Endodermal cell (in vitro differentiated cells): ENCODE data around the gene PRKAR1A. TPM values are rescaled to one million over a fixed set of nuclear protein-coding genes. Genes with fewer than 3 reads are reported as not detected.

Source experiments
- DNase-seq: peaks from one replicate; pipeline ENCODE4 v3.0.0-alpha.2; 2017
- H3K27ac ChIP-seq: 2 replicates; pipeline ENCODE4 v1.5.1; 2013; ENCODE audit warnings: mild to moderate bottlenecking, low read depth, low read length, moderate library complexity
- H3K27me3 ChIP-seq: 2 replicates; pipeline ENCODE4 v1.6.1; 2013; ENCODE audit warnings: mild to moderate bottlenecking, low read length, moderate library complexity; ENCODE audit not compliant: insufficient read depth, control insufficient read depth, poor library complexity, severe bottlenecking
- H3K36me3 ChIP-seq: 2 replicates; pipeline ENCODE4 v1.7.0; 2013; ENCODE audit warnings: mild to moderate bottlenecking, low read length, moderate library complexity; ENCODE audit not compliant: control insufficient read depth, insufficient read depth
- H3K4me1 ChIP-seq: one replicate; pipeline ENCODE4 v1.7.0; 2013; ENCODE audit warnings: low read length; ENCODE audit not compliant: control insufficient read depth, insufficient read depth
- H3K4me3 ChIP-seq: 2 replicates; pipeline ENCODE4 v1.5.1; 2013; ENCODE audit warnings: mild to moderate bottlenecking, low read length, moderate library complexity
- H3K9ac ChIP-seq: 2 replicates; pipeline ENCODE4 v1.6.1; 2013; ENCODE audit warnings: mild to moderate bottlenecking, low read length, moderate library complexity; ENCODE audit not compliant: poor library complexity, severe bottlenecking; ENCODE audit errors: extremely low read depth
- H3K9me3 ChIP-seq: 2 replicates; pipeline ENCODE4 v1.6.1; 2013; ENCODE audit warnings: mild to moderate bottlenecking, low read length, moderate library complexity; ENCODE audit not compliant: control insufficient read depth
- H3K27ac Mint-ChIP-seq: 2 replicates; pipeline ENCODE4 v1.8.0; 2020; ENCODE audit warnings: mixed read lengths
- H3K27me3 Mint-ChIP-seq: 2 replicates; pipeline ENCODE4 v1.8.0; 2021; ENCODE audit warnings: mild to moderate bottlenecking, mixed read lengths; ENCODE audit not compliant: insufficient read depth
- H3K36me3 Mint-ChIP-seq: 2 replicates; pipeline ENCODE4 v1.8.0; 2020; ENCODE audit warnings: low read depth, mixed read lengths
- H3K4me1 Mint-ChIP-seq: 2 replicates; pipeline ENCODE4 v1.8.0; 2020; ENCODE audit warnings: mixed read lengths
- H3K4me3 Mint-ChIP-seq: 2 replicates; pipeline ENCODE4 v1.8.0; 2020; ENCODE audit warnings: mild to moderate bottlenecking, moderate library complexity, mixed read lengths
- H3K9me3 Mint-ChIP-seq: 2 replicates; pipeline ENCODE4 v1.8.0; 2020; ENCODE audit warnings: mild to moderate bottlenecking, mixed read lengths
- WGBS, 2 experiments: methylation state at CpG; one replicate each; pipeline versions ENCODE4 v1.1.5 to v1.1.7; 2013; ENCODE audit warnings: missing lambda C conversion rate in 2 of 2, mixed read lengths in 1 of 2; ENCODE audit not compliant: insufficient coverage in 1 of 2, insufficient read length in 1 of 2; 5-methylcytosine and 5-hydroxymethylcytosine counted together
- long read RNA-seq, 4 experiments: library from polyadenylated mRNA in 2 of 4; library from RNA in 1 of 4; library from capped mRNA in 1 of 4; stranded (forward) in 3 of 4; unstranded in 1 of 4; transcript quantifications; one replicate each; pipeline ENCODE4 v2.0.0, GENCODE V29; 2020 to 2021; ENCODE audit warnings: inconsistent platforms in 1 of 4
- polyA plus RNA-seq, 2 experiments: library from polyadenylated mRNA; stranded (reverse); fragments of 50-300 nt; gene quantifications; one replicate each; pipeline ENCODE4 v1.2.3, GENCODE V29; 2013
- total RNA-seq, 2 donors: library from RNA; stranded (reverse); fragmentation: NEBNext Ultra II Directional in 1 of 2; extraction: Animal tissue kit (Norgen Biotek cat#: 25700) in 1 of 2; gene quantifications; 2 replicates in 1 of 2; 3 replicates in 1 of 2; pipeline ENCODE4 v1.2.1, GENCODE V29; 2021
- TF ChIP-seq, protein P1 (sequence below): fragments of 200-600 bp; sonication (generic); conservative IDR thresholded peaks from 2 replicates; pipeline ENCODE4 v1.5.0; 2021; ENCODE audit warnings: antibody characterized with exemption, mild to moderate bottlenecking

Gene PRKAR1A
- 100 to 1,000 TPM; 194 to 227 TPM for total RNA-seq
- polyA plus RNA-seq (2013, experiment 1 of 2), result 131 TPM
- 120 TPM for polyA plus RNA-seq (2013, experiment 2 of 2)
- long read RNA-seq, experiment 1, full-length matches to known transcripts, result 34 of 82 reads
- long read RNA-seq, experiment 1, partial matches to known transcripts, result 10 of 82 reads
- long read RNA-seq, experiment 1, other reads (novel, unspliced or antisense), result 38 of 82 reads
- long read RNA-seq, experiment 2, full-length matches to known transcripts, result 500 of 606 reads
- long read RNA-seq, experiment 2, partial matches to known transcripts, result 18 of 606 reads
- long read RNA-seq, experiment 2, other reads (novel, unspliced or antisense), result 88 of 606 reads
- long read RNA-seq, experiment 3, full-length matches to known transcripts, result 1,068 of 1,193 reads
- long read RNA-seq, experiment 3, partial matches to known transcripts, result 64 of 1,193 reads
- long read RNA-seq, experiment 3, other reads (novel, unspliced or antisense), result 61 of 1,193 reads
- long read RNA-seq, experiment 4, full-length matches to known transcripts, result 145 of 308 reads
- long read RNA-seq, experiment 4, partial matches to known transcripts, result 130 of 308 reads
- long read RNA-seq, experiment 4, other reads (novel, unspliced or antisense), result 33 of 308 reads

DNA sequence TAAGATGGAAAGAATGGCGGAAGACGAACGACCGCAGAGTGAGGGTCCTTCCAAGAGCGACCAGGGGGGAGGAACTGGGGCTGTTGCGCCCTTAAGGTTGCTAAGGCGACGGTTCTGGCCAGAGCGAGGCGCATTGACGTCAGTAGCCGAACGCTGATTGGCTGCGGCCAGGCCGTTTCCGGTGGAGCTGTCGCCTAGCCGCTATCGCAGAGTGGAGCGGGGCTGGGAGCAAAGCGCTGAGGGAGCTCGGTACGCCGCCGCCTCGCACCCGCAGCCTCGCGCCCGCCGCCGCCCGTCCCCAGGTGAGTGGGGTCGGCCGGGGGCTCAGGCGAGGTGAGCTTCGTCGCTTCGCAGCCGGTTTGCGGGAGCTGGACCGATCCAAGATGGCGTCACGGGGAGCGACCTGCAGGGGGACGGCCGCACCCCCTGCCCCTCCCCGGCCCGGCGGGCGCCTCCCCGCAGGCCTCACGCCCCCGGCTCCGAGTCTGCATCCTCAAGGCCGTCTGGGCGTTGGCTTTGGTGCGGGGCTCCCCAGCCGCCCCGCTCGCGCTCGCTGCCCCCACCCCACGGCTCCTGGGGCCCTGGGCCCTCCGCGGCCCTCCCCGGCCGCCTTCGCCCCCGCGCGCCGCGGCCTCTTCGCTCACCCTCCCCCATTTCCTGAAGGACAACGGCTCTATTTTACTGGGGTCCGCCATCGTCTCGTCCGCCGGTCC, at the start of gene PRKAR1A:
PRKAR1A (plus strand) TSS at position 184 of the 713 bp plus-strand sequence. CDS start 2,970 bp downstream, outside the sequence.
- Histone ChIP-seq H3K36me3 (peaks cover 27% of the 10 kb centered on the region), H3K9ac (peak within 1 kb of the TSS; percentile 95), H3K27ac (peak within 1 kb of the TSS; percentile 97), H3K9me3 (peaks cover 24% of the 10 kb centered on the region), H3K4me3 (peak within 1 kb of the TSS; percentile 95), H3K4me1 (peaks cover 4% of the 10 kb centered on the region), H3K27me3 (no peaks in the 10 kb centered on the region)
- Mint-ChIP-seq H3K4me1 (peaks cover 27% of the 10 kb centered on the region), H3K27me3 (no peaks in the 10 kb centered on the region), H3K4me3 (peak within 1 kb of the TSS; percentile 98), H3K9me3 (peaks cover 12% of the 10 kb centered on the region), H3K27ac (peak within 1 kb of the TSS; percentile 99), H3K36me3 (peaks cover 24% of the 10 kb centered on the region)
- WGBS, 2 experiments, result 0% methylated on average over 37 to 81 of the region's 81 CpGs
- DNase-seq, result peak; percentile 99
- TF ChIP-seq, protein P1, sequence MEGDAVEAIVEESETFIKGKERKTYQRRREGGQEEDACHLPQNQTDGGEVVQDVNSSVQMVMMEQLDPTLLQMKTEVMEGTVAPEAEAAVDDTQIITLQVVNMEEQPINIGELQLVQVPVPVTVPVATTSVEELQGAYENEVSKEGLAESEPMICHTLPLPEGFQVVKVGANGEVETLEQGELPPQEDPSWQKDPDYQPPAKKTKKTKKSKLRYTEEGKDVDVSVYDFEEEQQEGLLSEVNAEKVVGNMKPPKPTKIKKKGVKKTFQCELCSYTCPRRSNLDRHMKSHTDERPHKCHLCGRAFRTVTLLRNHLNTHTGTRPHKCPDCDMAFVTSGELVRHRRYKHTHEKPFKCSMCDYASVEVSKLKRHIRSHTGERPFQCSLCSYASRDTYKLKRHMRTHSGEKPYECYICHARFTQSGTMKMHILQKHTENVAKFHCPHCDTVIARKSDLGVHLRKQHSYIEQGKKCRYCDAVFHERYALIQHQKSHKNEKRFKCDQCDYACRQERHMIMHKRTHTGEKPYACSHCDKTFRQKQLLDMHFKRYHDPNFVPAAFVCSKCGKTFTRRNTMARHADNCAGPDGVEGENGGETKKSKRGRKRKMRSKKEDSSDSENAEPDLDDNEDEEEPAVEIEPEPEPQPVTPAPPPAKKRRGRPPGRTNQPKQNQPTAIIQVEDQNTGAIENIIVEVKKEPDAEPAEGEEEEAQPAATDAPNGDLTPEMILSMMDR, result no peak

DNA sequence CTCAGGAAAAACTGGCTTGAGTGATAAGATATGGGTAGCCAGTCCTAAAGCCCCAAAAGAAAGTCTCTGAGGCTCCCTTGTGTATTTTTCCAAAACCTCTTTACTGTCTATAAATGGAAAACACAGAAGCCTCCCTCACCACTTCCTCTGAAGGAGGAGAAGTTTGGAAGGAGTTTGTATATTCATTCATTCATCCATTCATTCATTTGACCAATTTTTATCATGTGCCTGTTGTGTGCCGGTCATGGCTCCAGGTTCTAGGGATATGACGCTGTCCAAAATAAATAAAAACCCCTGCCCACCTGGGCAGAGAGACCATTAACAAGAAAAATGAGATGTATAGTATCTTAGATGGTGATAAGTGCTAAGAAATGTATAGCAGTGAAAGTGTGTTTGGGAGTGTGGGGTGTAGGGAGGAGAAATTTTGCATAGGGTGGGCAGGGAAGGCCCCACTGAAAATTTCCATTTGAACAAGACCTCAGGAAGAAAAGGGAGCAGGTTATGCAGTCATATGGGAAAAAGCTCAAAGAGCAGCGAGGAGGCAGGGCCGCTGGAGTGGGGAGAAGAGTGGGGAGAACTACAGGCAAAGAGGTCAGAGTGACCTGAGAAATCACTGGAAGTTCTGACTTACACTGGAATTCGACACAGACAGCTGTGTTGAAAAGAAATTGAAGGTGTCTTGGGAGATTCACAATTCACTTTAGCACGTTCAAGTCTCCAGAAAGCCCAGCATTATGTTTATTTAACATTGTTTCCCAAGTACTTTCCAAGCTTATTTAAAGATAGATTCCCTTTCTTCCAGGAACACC, 48.8 kb upstream of the PRKAR1A start:
- Histone ChIP-seq H3K36me3 (no peaks in the 10 kb centered on the region), H3K4me1 (peaks cover 4% of the 10 kb centered on the region), H3K27me3 (peaks cover 9% of the 10 kb centered on the region), H3K4me3 (no peak overlapping the region), H3K27ac (no peak overlapping the region), H3K9ac (no peak overlapping the region), H3K9me3 (no peaks in the 10 kb centered on the region)
- Mint-ChIP-seq H3K9me3 (peaks cover 4% of the 10 kb centered on the region), H3K27me3 (peaks cover 3% of the 10 kb centered on the region), H3K4me3 (no peak overlapping the region), H3K27ac (no peak overlapping the region), H3K4me1 (peaks cover 15% of the 10 kb centered on the region), H3K36me3 (no peaks in the 10 kb centered on the region)
- TF ChIP-seq, protein P1, result peak; percentile 26
- 72 to 73% methylated on average over 6 of the region's 6 CpGs for WGBS, 2 experiments
- DNase-seq, result no peak

DNA sequence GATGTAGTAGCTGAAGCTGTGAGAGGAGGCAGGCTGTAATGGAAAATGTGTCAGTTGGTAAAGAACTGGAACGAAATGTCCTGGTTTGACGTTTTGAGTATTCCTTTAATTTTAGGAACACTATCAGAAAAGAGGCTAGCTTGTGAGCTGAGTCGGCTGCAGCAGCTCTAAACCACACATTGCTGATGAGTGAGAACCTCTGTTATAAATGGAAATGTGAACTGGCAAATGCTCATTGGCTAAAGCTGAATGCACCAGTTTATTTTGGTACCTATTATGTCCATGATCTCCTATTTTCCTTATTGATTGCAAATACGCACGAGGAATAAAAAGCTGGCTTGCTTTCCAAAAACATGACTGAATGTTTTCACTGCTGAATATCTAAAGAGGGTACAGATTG, 43.9 kb upstream of the PRKAR1A start:
- Histone ChIP-seq H3K4me1 (no peaks in the 10 kb centered on the region), H3K27me3 (no peaks in the 10 kb centered on the region), H3K4me3 (no peak overlapping the region), H3K9me3 (no peaks in the 10 kb centered on the region), H3K36me3 (no peaks in the 10 kb centered on the region), H3K27ac (no peak overlapping the region), H3K9ac (no peak overlapping the region)
- Mint-ChIP-seq H3K27me3 (no peaks in the 10 kb centered on the region), H3K4me3 (no peak overlapping the region), H3K36me3 (no peaks in the 10 kb centered on the region), H3K4me1 (no peaks in the 10 kb centered on the region), H3K9me3 (peaks cover 4% of the 10 kb centered on the region), H3K27ac (no peak overlapping the region)
- WGBS, 2 experiments, result 63 to 72% methylated on average over 4 to 5 of the region's 5 CpGs
- DNase-seq, result no peak
- TF ChIP-seq, protein P1, result no peak
